GM18873 (cell line): ENCODE results near the gene MLIP.

Experiments
- ATAC-seq: cut with Tn5 transposase; IDR thresholded peaks from one replicate; pipeline ENCODE4 v1.9.1; 2021; ENCODE audit warnings: mild to moderate bottlenecking, moderate library complexity, moderate number of reproducible peaks; ENCODE audit not compliant: unreplicated experiment, low FRiP score

The MLIP gene

GRCh38 chr6:54096811-54097210 is 14.4 kb upstream of the MLIP start:
- ATAC-seq: no peak

- ATAC-seq: no peak
Observed at GRCh38 chr6:54097753-54098152, 13.5 kb upstream of the MLIP start.

- ATAC-seq: no peak
Observed at GRCh38 chr6:54098450-54099044, 12.7 kb upstream of the MLIP start.

GRCh38 chr6:54099225-54099624 is 12.0 kb upstream of the MLIP start:
- no peak for ATAC-seq

- peak; percentile 86 for ATAC-seq
Observed at GRCh38 chr6:54100411-54101006, 10.7 kb upstream of the MLIP start.

- no peak for ATAC-seq
Observed at GRCh38 chr6:54102238-54102637, 9.0 kb upstream of the MLIP start.

GRCh38 chr6:54103497-54103896 is 7.7 kb upstream of the MLIP start:
- no peak for ATAC-seq

GRCh38 chr6:54106727-54107126 is 4.5 kb upstream of the MLIP start:
- ATAC-seq: no peak

GRCh38 chr6:54107470-54108090 is 3.7 kb upstream of the MLIP start:
- no peak for ATAC-seq

- no peak for ATAC-seq
Observed at GRCh38 chr6:54108271-54108670, 3.0 kb upstream of the MLIP start.

- no peak for ATAC-seq
Observed at GRCh38 chr6:54109586-54109985, 1.7 kb upstream of the MLIP start.

- no peak for ATAC-seq
Observed at GRCh38 chr6:54112151-54112650, 958 bp downstream of the MLIP start.

GRCh38 chr6:54114991-54115390 is 3.7 kb downstream of the MLIP start:
- ATAC-seq: no peak

GRCh38 chr6:54115966-54116365 is 4.7 kb downstream of the MLIP start:
- ATAC-seq: no peak

- no peak for ATAC-seq
Observed at GRCh38 chr6:54118117-54118516, 6.9 kb downstream of the MLIP start.

GRCh38 chr6:54125493-54125892 is 14.2 kb downstream of the MLIP start:
- no peak for ATAC-seq

GRCh38 chr6:54130179-54130578 is 18.9 kb downstream of the MLIP start:
- ATAC-seq: no peak

- ATAC-seq: no peak
Observed at GRCh38 chr6:54132587-54132986, 21.3 kb downstream of the MLIP start.

- no peak for ATAC-seq
Observed at GRCh38 chr6:54133186-54133585, 21.9 kb downstream of the MLIP start.

- no peak for ATAC-seq
Observed at GRCh38 chr6:54134935-54135334, 23.7 kb downstream of the MLIP start.

- ATAC-seq: no peak
Observed at GRCh38 chr6:54135665-54136369, 24.6 kb downstream of the MLIP start.
